Left hindlimb (tissue), 1 donor: ENCODE measurements around the gene APP.

ENCODE experiments used
- DNase-seq: peaks from one replicate; pipeline ENCODE4 v3.0.0-alpha.2; 2018

Gene APP

DNA sequence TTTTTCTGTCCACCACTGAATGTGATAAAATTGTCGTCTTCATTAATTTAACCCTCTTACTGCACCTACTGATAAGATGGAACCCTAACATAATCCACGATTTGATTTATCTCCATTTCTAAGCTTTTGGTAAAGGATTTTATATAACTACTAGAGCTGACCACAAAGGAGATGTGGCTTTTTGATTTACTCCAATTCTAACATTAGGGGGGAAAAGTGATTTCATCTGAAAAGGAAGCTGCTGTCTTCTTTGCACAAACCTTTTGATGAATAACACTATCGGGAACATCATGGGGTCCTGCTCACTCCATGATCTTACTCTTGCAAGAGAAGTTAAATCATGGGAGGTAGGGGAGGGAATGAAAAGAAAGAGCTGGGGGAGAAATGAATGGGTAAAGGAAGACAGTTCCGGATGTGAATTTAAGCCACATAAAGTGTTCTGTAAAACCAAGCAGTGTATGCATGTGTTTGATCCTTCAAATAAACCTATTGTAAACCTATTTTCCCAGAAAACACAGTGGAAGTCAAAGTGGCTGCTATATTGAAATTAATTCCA lies 274.0 kb downstream of the APP start:
- no peak for DNase-seq

DNA sequence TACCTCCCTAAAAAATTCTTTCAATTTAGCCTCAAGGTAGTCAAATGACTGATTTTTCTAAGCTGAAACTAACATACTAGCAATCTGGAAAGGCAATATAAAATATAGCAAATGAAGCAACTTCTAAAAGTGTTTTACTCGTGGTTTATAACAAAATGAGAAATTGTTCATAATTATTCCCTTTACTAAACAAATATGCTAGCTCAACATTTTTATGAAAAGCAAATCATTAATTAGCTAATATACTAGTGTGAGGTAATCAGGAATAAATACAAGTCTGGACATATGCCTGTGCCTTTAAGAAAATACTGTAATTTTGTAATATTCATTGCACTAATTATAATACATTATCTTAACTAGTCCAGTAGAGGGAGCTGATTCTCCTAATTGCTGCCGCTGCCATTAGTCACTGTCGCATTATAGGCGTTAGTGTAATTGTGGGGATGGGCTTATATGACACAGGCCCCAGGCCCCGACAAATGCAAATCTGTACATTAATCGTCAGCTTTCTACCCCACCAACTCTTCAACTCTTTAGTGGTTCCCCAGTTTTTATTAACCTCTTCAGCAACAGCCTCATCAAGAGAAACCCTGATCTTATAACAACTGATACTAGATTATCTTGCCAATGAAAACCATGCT lies 274.9 kb downstream of the APP start:
- DNase-seq = no peak

DNA sequence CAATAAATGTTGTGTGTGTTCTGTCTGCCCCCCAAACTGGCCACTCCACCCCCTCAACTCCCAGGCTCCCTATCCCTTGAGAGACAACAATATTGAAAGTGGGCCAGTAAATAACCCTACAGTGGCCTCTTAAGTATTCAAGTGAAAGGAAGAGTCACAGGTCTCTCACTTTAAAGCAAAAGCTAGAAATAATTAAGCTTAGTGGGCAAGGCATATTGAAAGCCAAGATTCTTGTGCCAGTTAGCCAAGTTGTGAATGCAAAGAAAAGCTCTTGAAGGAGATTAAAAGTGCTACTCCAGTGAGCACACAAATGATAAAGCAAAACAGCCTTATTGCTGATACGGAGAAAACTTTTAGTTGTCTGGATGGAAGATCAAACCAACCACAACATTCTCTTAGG lies 277.4 kb downstream of the APP start:
- no peak for DNase-seq

DNA sequence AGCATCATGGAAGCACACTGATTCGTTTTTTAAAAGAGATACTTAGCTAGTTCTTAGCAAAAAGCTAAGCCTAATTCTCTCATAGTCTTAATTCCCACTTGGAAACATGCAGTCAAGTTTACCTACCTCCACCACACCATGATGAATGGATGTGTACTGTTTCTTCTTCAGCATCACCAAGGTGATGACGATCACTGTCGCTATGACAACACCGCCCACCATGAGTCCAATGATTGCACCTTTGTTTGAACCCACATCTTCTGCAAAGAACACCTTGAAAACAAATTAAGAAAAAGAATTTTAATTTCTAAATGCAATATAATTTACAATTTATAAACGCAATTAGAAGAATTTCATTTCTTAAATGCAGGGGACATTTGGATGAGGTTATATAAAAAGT lies 279.0 kb downstream of the APP start:
- DNase-seq = no peak

DNA sequence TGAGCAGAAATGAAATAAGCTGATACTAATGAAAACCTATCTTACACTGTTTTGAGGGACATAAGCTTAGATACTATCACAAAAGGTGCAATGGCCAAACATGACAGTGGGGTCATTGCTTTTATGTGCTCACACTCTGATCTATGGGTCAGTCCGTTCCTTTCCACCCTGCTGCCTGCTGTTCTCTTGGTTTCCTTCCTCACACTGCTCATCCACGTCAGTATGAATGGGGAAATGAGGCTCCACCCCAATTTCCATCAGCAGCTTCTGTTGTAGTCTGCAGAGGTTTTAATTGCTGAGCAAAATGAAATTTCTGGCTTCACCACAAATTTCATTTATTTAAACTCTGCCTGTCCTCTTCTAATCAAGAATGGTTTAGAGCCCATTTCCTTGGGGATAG lies 280.6 kb downstream of the APP start:
- no peak for DNase-seq

DNA sequence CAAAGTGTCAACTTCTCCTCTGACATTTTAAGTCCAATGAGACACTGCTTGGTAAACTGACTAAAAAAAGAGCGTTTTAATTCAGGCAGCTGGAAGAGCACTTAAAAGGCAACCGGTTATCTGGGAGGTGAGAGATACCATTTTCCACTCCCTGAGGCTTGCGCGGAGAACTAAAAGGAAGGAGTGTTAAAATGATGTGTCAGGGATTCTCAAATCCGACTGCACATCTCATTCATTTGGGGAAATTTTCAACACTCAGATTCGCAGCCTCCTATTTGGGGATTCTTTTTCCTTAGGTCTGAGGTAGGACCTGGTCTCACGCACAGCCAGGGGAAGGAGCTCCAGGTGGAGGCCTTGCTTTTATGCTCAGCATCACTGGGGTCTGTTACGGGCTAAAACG lies 281.9 kb downstream of the APP start:
- DNase-seq = no peak

DNA sequence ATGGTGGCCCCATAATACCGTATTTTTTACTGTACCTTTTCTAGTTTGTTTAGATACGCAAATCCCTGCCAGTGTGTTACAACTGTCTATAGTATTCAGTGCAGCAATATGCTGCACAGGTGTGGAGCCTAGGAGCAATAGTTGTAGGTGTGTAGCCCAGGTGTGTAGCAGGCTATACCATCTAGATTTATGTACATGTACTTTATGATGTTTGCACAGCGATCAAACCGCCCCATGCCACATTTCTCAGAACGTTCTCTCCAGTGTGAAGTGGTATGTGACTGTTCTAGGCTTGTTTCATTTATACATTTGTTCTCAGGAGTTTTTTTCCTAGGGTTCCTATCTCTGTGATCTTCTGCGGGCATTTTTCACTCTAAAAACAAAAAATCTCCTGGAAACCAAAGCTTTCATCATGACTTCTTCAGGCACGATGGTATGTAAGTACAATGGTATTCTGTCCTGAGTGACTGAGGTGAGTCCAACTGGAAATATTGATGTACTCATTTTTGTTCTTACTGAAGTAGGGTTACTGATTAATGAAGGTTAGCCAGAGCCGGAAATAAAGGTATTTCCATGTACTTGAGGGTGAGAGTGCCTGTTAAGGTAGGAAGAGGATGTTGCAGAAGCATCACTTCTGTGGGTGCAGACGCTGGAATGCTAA lies 282.8 kb downstream of the APP start:
- no peak for DNase-seq

DNA sequence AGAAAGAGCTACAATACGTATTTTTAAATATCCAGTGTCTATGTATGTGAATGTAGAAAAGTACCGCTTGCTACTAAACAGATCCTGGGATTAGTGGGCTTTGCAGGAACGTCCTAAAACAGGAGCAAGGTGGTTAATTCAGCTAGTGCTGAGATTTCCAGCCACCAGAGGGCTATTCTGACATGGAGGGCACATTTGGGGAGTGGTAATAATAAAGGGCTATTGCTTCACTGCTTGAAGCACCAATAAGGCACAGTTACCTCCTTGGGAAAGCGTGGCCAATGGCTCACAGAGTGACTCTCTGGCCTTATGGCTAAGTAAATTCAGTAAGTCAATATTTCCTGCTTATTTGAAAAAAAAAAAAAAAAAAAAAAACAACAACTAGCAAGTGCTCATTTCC lies 283.4 kb downstream of the APP start:
- DNase-seq = no peak

DNA sequence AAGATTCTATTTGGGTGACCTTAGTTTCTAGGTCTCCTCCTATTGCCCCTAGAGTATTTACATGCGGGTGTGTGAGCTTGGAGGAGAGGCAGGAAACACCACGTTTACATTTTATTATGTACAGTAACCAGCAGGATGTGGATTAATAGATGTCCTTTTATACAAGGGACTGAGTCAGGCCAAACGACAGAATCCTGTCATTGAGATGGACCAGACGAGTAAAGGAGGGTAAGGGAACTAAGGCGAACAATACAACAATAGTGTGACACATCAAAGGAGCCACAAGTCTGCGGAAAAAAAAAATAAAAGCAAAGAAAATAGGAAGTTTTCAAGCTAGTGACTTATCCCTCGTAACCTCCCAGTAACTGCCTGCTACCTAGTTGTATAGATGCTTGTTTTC lies 284.7 kb downstream of the APP start:
- no peak for DNase-seq

DNA sequence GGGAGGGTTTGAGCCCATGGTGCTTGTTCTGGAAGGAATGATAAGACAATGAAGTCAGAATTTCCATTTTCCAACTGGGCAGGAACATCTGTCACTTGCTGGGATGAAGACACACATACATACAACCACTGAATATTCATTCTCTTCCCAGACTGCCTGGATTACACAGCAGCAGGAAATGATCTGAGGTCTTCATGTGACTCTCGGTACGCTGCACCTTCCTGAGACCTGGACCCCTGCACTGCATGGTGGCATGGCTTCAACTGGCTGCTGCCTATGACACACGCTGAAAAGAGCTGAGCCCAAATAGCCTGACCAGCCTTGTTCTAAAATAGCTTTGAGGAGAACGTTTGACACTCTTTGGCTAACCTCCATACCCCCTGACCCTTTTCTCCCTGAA lies 285.2 kb downstream of the APP start:
- no peak for DNase-seq

DNA sequence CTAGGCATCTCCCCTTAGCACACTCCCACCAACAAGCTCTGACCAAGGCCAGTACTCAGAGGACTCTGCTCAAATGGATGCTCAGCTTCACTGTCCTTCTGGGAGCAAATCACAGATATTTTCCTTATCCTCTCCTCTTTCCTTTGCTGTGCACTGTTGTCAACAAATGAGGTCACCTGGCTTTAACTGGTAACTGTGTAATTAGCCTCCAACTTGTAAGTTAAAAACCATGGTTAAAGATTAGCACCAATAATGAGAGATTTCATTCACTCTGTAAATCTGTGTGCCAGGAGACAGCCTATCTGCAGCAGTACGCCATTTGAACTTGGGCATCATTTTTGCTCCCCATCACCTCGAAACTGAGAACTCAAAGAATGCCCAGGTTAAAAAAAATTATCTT lies 286.3 kb downstream of the APP start:
- no peak for DNase-seq

DNA sequence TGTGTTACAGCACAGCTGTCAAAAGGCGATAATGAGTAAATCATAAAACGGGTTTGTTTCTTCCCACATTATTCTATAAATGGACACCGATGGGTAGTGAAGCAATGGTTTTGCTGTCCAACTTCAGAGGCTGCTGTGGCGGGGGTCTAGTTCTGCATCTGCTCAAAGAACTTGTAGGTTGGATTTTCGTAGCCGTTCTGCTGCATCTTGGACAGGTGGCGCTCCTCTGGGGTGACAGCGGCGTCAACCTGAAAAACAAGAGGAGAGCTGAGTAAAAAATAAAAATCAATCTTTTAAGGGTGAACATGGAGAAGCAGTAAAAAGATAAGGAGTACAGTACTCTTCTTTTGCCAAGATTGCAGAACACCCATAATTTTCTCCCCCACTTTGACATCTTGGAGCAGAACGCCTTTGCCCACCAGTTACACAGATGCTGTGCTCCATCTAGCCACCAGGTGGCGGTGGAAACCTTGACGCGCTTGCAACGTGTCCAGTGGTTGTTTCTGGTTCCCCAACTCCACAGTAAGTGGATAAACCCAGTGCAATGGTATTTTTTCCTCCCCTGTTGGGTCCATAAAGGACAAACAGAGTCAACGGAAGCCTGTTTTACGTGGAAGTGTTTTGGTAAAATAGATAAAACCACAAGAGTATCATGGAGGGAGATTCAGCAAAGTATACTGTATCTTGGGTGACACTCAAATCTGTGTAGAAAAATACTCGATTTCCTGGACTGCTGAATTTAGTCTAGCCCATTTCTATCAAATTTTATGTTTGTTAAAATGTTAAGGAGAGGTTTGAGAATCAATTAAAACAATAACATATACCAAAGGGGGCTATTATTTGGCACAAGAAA lies 288.8 kb downstream of the APP start:
- DNase-seq = peak; percentile 53

DNA sequence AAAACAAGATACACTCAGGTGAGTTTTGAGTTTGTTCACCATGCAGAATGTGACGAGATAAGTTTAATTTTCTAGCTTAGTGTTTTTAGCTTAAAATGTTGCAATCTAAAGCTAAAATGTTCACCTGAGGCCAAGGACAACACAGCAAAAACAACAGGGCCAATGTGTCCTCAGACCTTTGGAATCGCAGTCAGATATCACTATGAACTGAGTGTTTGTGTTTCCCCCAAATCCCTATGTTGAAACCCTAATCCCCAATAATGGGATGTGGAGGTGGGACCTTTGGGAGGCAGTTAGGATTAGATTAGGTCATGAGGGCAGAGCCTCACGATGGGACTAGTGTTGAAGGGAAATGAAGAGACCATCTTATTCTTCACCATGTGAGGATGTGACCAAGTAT lies 291.4 kb downstream of the APP start:
- no peak for DNase-seq

DNA sequence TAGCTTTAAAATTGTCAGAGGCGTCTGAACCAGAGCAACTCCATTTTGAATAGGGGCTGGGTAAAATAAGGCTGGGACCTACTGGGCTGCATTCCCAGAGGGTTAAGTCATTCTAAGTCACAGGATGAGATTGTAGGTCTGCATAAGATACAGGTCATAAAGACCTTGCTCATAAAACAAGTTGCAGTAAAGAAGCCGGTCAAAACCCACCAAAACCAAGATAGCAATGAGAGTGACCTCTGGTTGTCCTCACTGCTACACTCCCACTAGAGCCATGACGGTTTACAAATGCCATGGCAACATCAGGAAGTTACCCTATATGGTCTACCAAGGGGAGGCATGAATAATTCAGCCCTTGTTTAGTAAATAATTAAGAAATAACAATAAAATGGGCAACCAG lies 292.2 kb downstream of the APP start:
- DNase-seq = no peak

DNA sequence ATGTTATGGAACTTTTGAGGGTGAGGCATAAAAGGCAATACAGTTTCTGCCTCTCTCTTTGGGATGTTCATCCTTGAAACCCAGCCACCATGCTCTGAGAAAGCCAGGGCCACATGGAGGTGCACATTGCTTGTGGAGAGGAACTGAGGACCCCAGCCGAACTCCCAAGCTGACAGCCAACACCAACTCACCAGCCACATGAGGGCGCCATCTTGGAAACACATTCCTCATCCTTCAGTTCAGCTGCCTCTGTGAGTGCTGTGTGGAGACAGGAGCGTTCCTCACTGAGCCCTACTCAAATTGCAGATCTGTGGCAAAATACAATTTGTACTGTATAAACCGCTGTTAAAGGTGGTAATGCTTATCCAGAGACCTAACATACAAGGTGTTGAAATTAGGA lies 298.3 kb downstream of the APP start:
- no peak for DNase-seq

DNA sequence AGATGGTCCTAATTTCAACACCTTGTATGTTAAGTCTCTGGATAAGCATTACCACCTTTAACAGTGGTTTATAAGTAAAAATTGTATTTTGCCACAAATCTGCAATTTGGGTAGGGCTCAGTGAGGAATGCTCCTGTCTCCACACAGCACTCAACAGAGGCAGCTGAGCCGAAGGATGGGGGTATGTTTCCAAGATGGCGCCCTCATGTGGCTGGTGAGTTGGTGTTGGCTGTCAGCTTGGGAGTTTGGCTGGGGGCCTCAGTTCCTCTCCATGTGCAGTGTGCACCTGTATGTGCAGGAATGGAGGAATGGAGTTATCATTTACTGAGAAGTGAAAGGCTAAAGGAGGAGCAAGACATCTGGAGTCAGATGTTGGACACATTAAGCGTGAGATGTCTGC lies 299.0 kb downstream of the APP start:
- DNase-seq = no peak

DNA sequence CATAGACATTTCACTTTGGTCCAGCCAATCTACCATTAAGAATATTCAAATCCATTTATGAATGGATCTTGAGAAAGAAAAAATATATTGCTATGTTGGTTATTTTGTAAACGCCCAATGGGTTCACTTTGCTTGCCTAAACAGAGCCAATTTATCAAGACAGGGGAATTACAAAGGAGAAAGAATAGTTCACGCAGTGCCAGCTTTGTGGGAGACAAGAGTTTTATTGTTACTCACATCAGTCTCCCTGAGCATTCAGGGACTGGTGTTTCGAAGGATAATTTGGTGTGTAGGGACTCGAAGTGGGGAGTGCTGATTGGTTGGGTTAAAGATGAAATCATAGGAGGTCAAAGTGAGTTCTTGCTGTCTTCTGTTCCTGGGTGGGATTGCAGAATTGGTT lies 300.5 kb downstream of the APP start:
- no peak for DNase-seq

DNA sequence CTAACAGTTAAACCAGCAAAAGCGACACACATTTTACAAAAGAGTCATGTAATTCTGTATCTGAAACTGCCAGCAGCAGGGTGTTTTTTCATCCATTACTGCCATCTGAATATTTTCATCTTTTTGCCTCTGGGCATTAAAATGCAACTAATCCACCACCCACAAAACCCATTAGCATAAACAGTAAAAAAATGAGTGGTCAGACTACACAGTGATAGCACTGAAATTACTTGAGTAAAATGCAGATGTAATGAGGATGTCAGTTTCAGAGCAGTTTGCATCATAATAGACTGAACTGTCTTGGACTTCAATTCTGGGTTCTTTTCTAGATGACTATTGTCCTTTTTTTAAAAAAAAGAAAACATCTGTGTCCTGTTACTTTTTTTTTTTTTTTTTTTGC lies 303.5 kb downstream of the APP start:
- no peak for DNase-seq

DNA sequence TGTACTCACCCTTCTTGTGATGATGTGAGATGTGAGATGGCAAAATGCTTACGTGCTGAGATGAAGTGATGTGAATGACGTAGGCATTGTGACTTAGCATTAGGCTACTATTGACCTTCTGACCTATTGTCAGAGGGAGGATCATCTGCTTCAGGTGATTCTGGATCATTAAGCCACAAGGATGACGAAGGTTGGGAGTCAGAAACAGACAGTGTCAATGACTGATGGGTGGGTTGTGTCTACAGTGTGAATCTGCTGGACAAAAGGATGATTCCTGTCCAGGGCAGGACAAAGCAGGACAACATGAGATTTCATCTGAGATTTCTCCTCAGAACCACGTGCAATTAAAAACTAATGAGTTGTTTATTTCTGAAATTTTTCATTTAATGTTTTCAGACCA lies 306.8 kb downstream of the APP start:
- DNase-seq = no peak

DNA sequence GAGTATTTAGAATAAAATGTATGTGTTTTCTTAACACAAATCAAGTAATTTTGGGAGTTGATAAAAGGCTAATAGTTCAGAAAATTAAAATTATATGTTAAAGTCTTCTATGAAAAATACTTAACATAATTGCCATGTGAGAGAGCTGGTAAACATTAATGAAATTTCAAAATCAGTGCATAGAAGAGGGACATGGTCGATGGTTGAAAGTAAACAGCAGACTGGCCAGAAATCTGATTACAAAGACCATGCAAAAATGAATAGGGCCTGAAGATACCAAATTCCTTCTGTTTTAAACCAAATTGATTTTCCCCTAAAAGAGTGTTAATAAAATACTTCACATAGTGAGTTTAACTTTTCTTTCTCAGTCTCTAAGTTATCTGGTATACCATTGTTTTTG lies 307.5 kb downstream of the APP start:
- DNase-seq = no peak

DNA sequence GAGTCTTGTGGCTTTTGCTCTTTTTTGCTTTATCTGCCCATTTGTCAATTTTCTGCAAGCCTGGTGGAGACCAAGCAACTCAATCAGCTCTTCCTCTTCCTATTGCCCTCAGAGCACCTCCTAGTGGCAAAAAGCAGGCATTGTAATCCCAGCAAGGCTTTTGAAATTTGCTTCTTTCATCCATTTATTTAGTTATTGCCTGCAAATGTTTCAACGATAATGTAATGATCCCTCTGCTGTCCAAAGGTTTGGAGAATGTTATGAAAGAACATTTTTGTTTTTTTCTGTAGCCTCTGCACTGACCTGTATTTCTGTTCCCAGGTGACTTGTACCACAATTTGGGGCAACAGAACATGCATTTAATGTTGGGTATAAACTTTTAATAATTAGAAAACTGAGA lies 308.0 kb downstream of the APP start:
- DNase-seq = no peak

DNA sequence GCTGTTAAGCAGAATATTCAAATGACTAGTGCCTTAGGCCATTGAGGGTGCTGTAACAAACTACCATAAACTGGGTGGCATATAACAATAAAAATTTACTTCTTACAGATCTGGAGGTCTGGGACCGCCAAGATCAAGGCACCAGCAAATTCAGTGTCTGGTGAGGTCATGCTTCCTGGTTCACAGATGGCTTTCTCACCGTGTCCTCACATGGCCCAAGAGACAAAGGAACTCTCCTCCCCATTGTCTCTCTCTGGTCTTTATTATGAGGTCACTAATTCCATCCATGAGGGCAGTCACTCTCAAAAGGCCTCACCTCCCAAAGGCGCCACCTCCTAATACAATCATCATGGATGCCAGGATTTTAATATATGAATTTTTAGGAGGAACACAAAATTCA lies 308.5 kb downstream of the APP start:
- no peak for DNase-seq

DNA sequence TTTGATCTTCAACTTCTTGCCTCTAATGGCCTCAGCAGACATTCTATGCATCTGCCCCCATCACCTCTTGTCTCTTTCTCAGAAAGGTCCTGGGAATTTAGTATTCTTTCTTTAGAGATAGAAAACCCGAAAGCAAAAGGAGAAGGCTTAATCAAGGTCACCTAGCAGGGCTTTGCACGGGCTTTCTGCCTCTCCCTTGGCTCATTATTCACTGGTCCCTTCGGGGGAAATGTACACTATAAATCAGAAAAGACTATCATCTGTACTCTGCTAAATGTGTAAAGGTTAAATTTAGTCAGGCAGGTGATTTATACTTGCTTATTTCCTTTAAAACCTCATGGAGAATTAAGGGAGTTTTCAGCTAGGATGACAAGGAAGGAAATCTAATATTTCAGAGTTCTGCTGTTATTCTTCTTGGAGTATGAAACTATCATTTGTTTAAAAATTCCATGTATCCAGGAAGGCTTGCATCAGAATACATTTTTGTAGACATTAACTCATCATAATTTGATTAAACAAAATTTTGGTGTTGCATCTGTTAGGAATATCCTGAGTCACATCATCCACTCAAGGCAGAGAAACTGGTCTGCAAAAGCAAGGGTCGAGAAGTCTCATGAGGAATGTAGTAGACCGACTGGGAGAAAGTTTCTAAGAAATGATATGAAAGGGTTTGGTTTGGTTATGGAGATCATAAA lies 311.2 kb downstream of the APP start:
- no peak for DNase-seq
